ENCODE results near the gene TSC22D1.

DNA sequence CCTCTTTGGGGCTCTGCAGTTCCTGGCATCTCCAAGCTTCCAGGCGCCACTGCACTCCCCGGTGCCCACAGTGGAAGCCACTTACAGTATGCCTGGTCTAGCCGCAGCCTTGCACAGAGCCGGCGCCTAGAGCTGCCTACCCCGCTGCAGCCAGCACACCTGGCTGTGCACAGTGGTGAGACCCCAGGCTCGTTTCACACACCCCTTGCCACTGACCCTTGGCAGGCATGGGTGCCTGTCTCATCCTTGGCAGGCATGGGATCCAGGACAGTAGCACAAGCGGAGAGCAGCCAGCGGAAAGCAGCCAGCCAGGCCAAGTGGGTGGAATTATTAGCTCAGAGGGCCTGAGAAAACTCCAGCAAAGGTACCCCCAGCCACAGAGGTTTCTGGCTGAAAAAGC, 116.5 kb downstream of the TSC22D1 start:
- TF ChIP-seq, protein P1, sequence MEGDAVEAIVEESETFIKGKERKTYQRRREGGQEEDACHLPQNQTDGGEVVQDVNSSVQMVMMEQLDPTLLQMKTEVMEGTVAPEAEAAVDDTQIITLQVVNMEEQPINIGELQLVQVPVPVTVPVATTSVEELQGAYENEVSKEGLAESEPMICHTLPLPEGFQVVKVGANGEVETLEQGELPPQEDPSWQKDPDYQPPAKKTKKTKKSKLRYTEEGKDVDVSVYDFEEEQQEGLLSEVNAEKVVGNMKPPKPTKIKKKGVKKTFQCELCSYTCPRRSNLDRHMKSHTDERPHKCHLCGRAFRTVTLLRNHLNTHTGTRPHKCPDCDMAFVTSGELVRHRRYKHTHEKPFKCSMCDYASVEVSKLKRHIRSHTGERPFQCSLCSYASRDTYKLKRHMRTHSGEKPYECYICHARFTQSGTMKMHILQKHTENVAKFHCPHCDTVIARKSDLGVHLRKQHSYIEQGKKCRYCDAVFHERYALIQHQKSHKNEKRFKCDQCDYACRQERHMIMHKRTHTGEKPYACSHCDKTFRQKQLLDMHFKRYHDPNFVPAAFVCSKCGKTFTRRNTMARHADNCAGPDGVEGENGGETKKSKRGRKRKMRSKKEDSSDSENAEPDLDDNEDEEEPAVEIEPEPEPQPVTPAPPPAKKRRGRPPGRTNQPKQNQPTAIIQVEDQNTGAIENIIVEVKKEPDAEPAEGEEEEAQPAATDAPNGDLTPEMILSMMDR (IDR thresholded peaks at IDR 0.05) = no peak
- TF ChIP-seq, protein P2, sequence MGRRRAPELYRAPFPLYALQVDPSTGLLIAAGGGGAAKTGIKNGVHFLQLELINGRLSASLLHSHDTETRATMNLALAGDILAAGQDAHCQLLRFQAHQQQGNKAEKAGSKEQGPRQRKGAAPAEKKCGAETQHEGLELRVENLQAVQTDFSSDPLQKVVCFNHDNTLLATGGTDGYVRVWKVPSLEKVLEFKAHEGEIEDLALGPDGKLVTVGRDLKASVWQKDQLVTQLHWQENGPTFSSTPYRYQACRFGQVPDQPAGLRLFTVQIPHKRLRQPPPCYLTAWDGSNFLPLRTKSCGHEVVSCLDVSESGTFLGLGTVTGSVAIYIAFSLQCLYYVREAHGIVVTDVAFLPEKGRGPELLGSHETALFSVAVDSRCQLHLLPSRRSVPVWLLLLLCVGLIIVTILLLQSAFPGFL (CRISPR knock-in tag; IDR thresholded peaks at IDR 0.05; ENCODE audit: borderline replicate concordance) = no peak
- TF ChIP-seq NR2C2 (CRISPR knock-in tag; IDR thresholded peaks at IDR 0.05) (no peak), PRRX2 (CRISPR knock-in tag; IDR thresholded peaks at IDR 0.05) (no peak), NR1H2 (CRISPR knock-in tag; IDR thresholded peaks at IDR 0.05) (no peak)
- TF ChIP-seq, protein P3, sequence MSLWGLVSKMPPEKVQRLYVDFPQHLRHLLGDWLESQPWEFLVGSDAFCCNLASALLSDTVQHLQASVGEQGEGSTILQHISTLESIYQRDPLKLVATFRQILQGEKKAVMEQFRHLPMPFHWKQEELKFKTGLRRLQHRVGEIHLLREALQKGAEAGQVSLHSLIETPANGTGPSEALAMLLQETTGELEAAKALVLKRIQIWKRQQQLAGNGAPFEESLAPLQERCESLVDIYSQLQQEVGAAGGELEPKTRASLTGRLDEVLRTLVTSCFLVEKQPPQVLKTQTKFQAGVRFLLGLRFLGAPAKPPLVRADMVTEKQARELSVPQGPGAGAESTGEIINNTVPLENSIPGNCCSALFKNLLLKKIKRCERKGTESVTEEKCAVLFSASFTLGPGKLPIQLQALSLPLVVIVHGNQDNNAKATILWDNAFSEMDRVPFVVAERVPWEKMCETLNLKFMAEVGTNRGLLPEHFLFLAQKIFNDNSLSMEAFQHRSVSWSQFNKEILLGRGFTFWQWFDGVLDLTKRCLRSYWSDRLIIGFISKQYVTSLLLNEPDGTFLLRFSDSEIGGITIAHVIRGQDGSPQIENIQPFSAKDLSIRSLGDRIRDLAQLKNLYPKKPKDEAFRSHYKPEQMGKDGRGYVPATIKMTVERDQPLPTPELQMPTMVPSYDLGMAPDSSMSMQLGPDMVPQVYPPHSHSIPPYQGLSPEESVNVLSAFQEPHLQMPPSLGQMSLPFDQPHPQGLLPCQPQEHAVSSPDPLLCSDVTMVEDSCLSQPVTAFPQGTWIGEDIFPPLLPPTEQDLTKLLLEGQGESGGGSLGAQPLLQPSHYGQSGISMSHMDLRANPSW (CRISPR knock-in tag; conservative IDR thresholded peaks at IDR 0.05; ENCODE audit: low read depth) = no peak
- TF ChIP-seq, protein P4, sequence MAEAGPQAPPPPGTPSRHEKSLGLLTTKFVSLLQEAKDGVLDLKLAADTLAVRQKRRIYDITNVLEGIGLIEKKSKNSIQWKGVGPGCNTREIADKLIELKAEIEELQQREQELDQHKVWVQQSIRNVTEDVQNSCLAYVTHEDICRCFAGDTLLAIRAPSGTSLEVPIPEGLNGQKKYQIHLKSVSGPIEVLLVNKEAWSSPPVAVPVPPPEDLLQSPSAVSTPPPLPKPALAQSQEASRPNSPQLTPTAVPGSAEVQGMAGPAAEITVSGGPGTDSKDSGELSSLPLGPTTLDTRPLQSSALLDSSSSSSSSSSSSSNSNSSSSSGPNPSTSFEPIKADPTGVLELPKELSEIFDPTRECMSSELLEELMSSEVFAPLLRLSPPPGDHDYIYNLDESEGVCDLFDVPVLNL (CRISPR knock-in tag; IDR thresholded peaks at IDR 0.05; ENCODE audit: borderline replicate concordance, low read depth) = no peak

Data from WTC11 (cell line).